ENCODE data around the gene COLGALT1.
"Not testable (repeated sequence)": the region's sequence is repeated elsewhere in the genome, so short reads cannot be mapped to it uniquely, and the experiment has no call there.

Gene COLGALT1

GRCh38 chr19:17557466-17557865, 2.0 kb downstream of the COLGALT1 start:
- no peak for DNase-seq (ENCODE audit: low read depth)
- no peak overlapping the region for H3K4me3 ChIP-seq (ENCODE audit: low read depth, low read length)
- TF ChIP-seq CTCF (IDR thresholded peaks at IDR 0.05; ENCODE audit: insufficient read depth, low read depth, low read length, missing control alignments) = no peak

GRCh38 chr19:17560205-17560595, 4.8 kb downstream of the COLGALT1 start:
- no peak overlapping the region for H3K4me3 ChIP-seq (ENCODE audit: low read depth, low read length)
- no peak for DNase-seq (ENCODE audit: low read depth)
- TF ChIP-seq CTCF (IDR thresholded peaks at IDR 0.05; ENCODE audit: insufficient read depth, low read depth, low read length, missing control alignments) = no peak

- no peak for TF ChIP-seq CTCF (IDR thresholded peaks at IDR 0.05; ENCODE audit: insufficient read depth, low read depth, low read length, missing control alignments)
- no peak overlapping the region for H3K4me3 ChIP-seq (ENCODE audit: low read depth, low read length)
- no peak for DNase-seq (ENCODE audit: low read depth)
Observed at GRCh38 chr19:17562097-17562496, 6.6 kb downstream of the COLGALT1 start.

GRCh38 chr19:17562561-17562960, 7.1 kb downstream of the COLGALT1 start:
- DNase-seq (ENCODE audit: low read depth) = no peak
- no peak for TF ChIP-seq CTCF (IDR thresholded peaks at IDR 0.05; ENCODE audit: insufficient read depth, low read depth, low read length, missing control alignments)
- H3K4me3 ChIP-seq (ENCODE audit: low read depth, low read length) = no peak overlapping the region

- DNase-seq (ENCODE audit: low read depth) = no peak
- TF ChIP-seq CTCF (IDR thresholded peaks at IDR 0.05; ENCODE audit: insufficient read depth, low read depth, low read length, missing control alignments) = no peak
- no peak overlapping the region for H3K4me3 ChIP-seq (ENCODE audit: low read depth, low read length)
Observed at GRCh38 chr19:17564781-17565180, 9.3 kb downstream of the COLGALT1 start.

- no peak overlapping the region for H3K4me3 ChIP-seq (ENCODE audit: low read depth, low read length)
- no peak for TF ChIP-seq CTCF (IDR thresholded peaks at IDR 0.05; ENCODE audit: insufficient read depth, low read depth, low read length, missing control alignments)
- no peak for DNase-seq (ENCODE audit: low read depth)
Observed at GRCh38 chr19:17565611-17566010, 10.2 kb downstream of the COLGALT1 start.

- no peak overlapping the region for H3K4me3 ChIP-seq (ENCODE audit: low read depth, low read length)
- TF ChIP-seq CTCF (IDR thresholded peaks at IDR 0.05; ENCODE audit: insufficient read depth, low read depth, low read length, missing control alignments) = no peak
- no peak for DNase-seq (ENCODE audit: low read depth)
Observed at GRCh38 chr19:17567940-17568339, 12.5 kb downstream of the COLGALT1 start.

- not testable (repeated sequence) for DNase-seq (ENCODE audit: low read depth); H3K4me3 ChIP-seq (ENCODE audit: low read depth, low read length)
Observed at GRCh38 chr19:17570291-17570690, 14.8 kb downstream of the COLGALT1 start.

Measured in GM12865 (cell line).